Upper lobe of left lung (tissue), 6 donors: Measurements from ENCODE around the gene NRXN2. TPM values are rescaled to one million over a fixed set of nuclear protein-coding genes. Genes with fewer than 3 reads are reported as not detected.
A peak's percentile ranks its signal among the peaks of the same experiment; 100 is the strongest.

Source experiments
- ATAC-seq, 2 donors: fragments of 200-7000 bp; cut with Tn5 transposase; one replicate each; pipeline ENCODE4 v1.9.1; 2022; ENCODE audit warnings: mild to moderate bottlenecking in 2 of 2, moderate library complexity in 2 of 2; ENCODE audit not compliant: low FRiP score in 2 of 2
- DNase-seq, 2 donors: peaks; one replicate each; pipeline ENCODE4 v3.0.0-alpha.2; 2019 to 2020
- H3K27ac ChIP-seq, 4 donors: fragments of 200-600 bp; sonication (generic); one replicate each; pipeline ENCODE4 v1.5.1; 2016 to 2019
- H3K27me3 ChIP-seq, 4 donors: fragments of 200-600 bp; sonication (generic); one replicate each; pipeline ENCODE4 v1.5.1; 2017 to 2019
- H3K36me3 ChIP-seq, 4 donors: fragments of 200-600 bp; sonication (generic); one replicate each; pipeline ENCODE4 v1.5.1; 2016 to 2019
- H3K4me1 ChIP-seq, 4 donors: fragments of 200-600 bp; sonication (generic); one replicate each; pipeline ENCODE4 v1.5.1; 2018 to 2019
- H3K4me3 ChIP-seq, 4 donors: fragments of 200-600 bp; sonication (generic); one replicate each; pipeline ENCODE4 v1.5.1; 2017 to 2019; ENCODE audit warnings: mild to moderate bottlenecking in 2 of 4, moderate library complexity in 1 of 4
- H3K9me3 ChIP-seq, 4 donors: fragments of 200-600 bp; sonication (generic); one replicate each; pipeline ENCODE4 v1.5.1; 2018 to 2019
- EP300 ChIP-seq, 4 donors: sonication (generic); formaldehyde crosslinking; IDR thresholded peaks; one replicate each; pipeline ENCODE4 v1.5.1; 2017; ENCODE audit warnings: antibody characterized with exemption in 4 of 4, control low read depth in 2 of 4
- POLR2A ChIP-seq, 4 donors: fragments of 450-650 bp; IDR thresholded peaks; one replicate each; pipeline ENCODE4 v1.5.1; 2016 to 2017; ENCODE audit warnings: antibody characterized with exemption in 4 of 4, mild to moderate bottlenecking in 2 of 4
- POLR2AphosphoS5 ChIP-seq, 2 donors: sonication (generic); formaldehyde crosslinking; IDR thresholded peaks; one replicate each; pipeline ENCODE4 v1.5.1; 2017; ENCODE audit warnings: antibody characterized with exemption in 2 of 2
- WGBS, 2 donors: methylation state at CpG; one replicate each; pipeline ENCODE4 v1.1.5; 2017 to 2018; 5-methylcytosine and 5-hydroxymethylcytosine counted together
- total RNA-seq, 6 donors: library from RNA; depleted of rRNA in 4 of 6; stranded (reverse); fragments of >200 nt in 4 of 6; gene quantifications; one replicate each; pipeline versions ENCODE4 v1.1.0 to v1.2.1, GENCODE V29; 2016 to 2021
- TF ChIP-seq, protein P1 (sequence below), 6 experiments: fragments of 450-650 bp in 4 of 6; fragments of 200-600 bp in 2 of 6; sonication (generic) in 2 of 6; IDR thresholded peaks; one replicate each; pipeline ENCODE4 v1.5.1; 2016 to 2019; ENCODE audit warnings: antibody characterized with exemption in 6 of 6
- donor health status: DM: no; HTN: no; CAD: no; lungs with moderate emphysema.
- donor health status: DM: no; HTN: yes; CAD: no; lungs with severe emphysema.

NRXN2 gene
- total RNA-seq, 6 donors from 2014 or later: 0.59 to 21.6 (median 2.9) TPM; not detected in 2

GRCh38 chr11:64610596-64610995, 112.4 kb downstream of the NRXN2 start:
- 94 to 97% methylated on average over 3 of the region's 3 CpGs for WGBS, 2 donors
- Histone ChIP-seq H3K9me3 (no peaks in the 10 kb centered on the region), H3K4me3 (no peak overlapping the region), H3K36me3 (no peaks in the 10 kb centered on the region), H3K4me1 (peaks cover 0 to 9% (median 3%) of the 10 kb centered on the region in 4 donors), H3K27ac (no peak overlapping the region), H3K27me3 (peaks cover 0 to 7% (median 3%) of the 10 kb centered on the region in 4 donors)
- TF ChIP-seq POLR2AphosphoS5 (IDR thresholded peaks at IDR 0.05) (no peak), EP300 (IDR thresholded peaks at IDR 0.05) (no peak), POLR2A (IDR thresholded peaks at IDR 0.05) (no peak)
- TF ChIP-seq, protein P1, sequence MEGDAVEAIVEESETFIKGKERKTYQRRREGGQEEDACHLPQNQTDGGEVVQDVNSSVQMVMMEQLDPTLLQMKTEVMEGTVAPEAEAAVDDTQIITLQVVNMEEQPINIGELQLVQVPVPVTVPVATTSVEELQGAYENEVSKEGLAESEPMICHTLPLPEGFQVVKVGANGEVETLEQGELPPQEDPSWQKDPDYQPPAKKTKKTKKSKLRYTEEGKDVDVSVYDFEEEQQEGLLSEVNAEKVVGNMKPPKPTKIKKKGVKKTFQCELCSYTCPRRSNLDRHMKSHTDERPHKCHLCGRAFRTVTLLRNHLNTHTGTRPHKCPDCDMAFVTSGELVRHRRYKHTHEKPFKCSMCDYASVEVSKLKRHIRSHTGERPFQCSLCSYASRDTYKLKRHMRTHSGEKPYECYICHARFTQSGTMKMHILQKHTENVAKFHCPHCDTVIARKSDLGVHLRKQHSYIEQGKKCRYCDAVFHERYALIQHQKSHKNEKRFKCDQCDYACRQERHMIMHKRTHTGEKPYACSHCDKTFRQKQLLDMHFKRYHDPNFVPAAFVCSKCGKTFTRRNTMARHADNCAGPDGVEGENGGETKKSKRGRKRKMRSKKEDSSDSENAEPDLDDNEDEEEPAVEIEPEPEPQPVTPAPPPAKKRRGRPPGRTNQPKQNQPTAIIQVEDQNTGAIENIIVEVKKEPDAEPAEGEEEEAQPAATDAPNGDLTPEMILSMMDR (IDR thresholded peaks at IDR 0.05): no peak
- ATAC-seq: no peak
- no peak for DNase-seq

- DNase-seq (no peak), ATAC-seq (no peak)
- Histone ChIP-seq H3K27ac (no peak overlapping the region), H3K27me3 (peaks cover 0 to 7% (median 3%) of the 10 kb centered on the region in 4 donors), H3K36me3 (no peaks in the 10 kb centered on the region), H3K4me3 (no peak overlapping the region), H3K4me1 (peaks cover 0 to 9% (median 3%) of the 10 kb centered on the region in 4 donors), H3K9me3 (no peaks in the 10 kb centered on the region)
- TF ChIP-seq EP300 (IDR thresholded peaks at IDR 0.05): no peak
- TF ChIP-seq, protein P1 (IDR thresholded peaks at IDR 0.05): no peak
- no peak for TF ChIP-seq POLR2AphosphoS5 (IDR thresholded peaks at IDR 0.05)
- TF ChIP-seq POLR2A (IDR thresholded peaks at IDR 0.05): no peak
- 67 to 87% methylated on average over 3 to 5 of the region's 5 CpGs for WGBS, 2 donors
These were observed 113.5 kb downstream of the NRXN2 start for GRCh38 chr11:64609436-64610047.

DNA sequence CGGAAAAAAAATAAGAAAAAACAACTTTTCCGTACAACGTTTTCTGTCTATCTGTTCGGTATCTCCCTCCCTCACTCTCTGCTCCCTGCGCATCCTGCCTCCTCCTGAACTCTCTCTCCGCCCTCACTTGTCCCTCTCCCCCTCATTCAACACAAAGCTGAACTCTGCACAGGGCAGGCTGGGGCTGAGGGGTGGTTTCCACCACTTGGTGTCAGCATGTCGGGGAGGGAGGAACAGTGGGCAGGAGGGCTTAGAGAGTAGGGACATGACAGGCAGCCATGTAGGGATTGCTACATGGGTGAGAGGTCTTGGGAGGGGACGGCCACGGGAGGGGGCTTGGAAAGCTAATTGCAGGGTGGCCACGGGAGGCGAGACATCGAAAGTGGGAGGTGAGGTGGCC, 114.4 kb downstream of the NRXN2 start:
- Histone ChIP-seq H3K27me3 (peaks cover 0 to 7% (median 3%) of the 10 kb centered on the region in 4 donors), H3K4me3 (no peak overlapping the region), H3K4me1 (peaks cover 0 to 9% (median 3%) of the 10 kb centered on the region in 4 donors), H3K27ac (no peak overlapping the region), H3K36me3 (no peaks in the 10 kb centered on the region), H3K9me3 (no peaks in the 10 kb centered on the region)
- ATAC-seq (no peak), DNase-seq (no peak)
- no peak for TF ChIP-seq POLR2A (IDR thresholded peaks at IDR 0.05)
- TF ChIP-seq, protein P1 (IDR thresholded peaks at IDR 0.05): no peak
- no peak for TF ChIP-seq POLR2AphosphoS5 (IDR thresholded peaks at IDR 0.05)
- no peak for TF ChIP-seq EP300 (IDR thresholded peaks at IDR 0.05)
- WGBS, 2 donors: 73 to 75% methylated on average over 12 of the region's 12 CpGs

- Histone ChIP-seq H3K36me3 (no peaks in the 10 kb centered on the region), H3K27ac (no peak overlapping the region), H3K4me1 (peaks cover 0 to 9% (median 3%) of the 10 kb centered on the region in 4 donors), H3K4me3 (peak overlapping the region in 1 of 4 donors; percentile 33), H3K9me3 (no peaks in the 10 kb centered on the region), H3K27me3 (peaks cover 0 to 7% (median 3%) of the 10 kb centered on the region in 4 donors)
- ATAC-seq (peak in 1 of 2 donors; percentile 68), DNase-seq (peak in 1 of 2 donors; percentile 87)
- WGBS, 2 donors: 47 to 50% methylated on average over 18 of the region's 18 CpGs
- TF ChIP-seq POLR2A (IDR thresholded peaks at IDR 0.05) (no peak), EP300 (IDR thresholded peaks at IDR 0.05) (no peak), POLR2AphosphoS5 (IDR thresholded peaks at IDR 0.05) (no peak)
- TF ChIP-seq, protein P1 (IDR thresholded peaks at IDR 0.05): no peak
These were observed 115.0 kb downstream of the NRXN2 start for GRCh38 chr11:64608046-64608445.
